Osteocyte (in vitro differentiated cells): ENCODE data around the gene AKAP8L. TPM values are rescaled to one million over a fixed set of nuclear protein-coding genes. Genes with fewer than 3 reads are reported as not detected.

Experiments used
- DNase-seq: peaks from one replicate; pipeline ENCODE4 v3.0.0; 2021; ENCODE audit warnings: mixed read lengths; ENCODE audit not compliant: unreplicated experiment; ENCODE audit errors: extremely low spot score
- H3K27ac Mint-ChIP-seq: one replicate; pipeline ENCODE4 v1.8.0; 2021; ENCODE audit warnings: mild to moderate bottlenecking, mixed read lengths; ENCODE audit not compliant: unreplicated experiment
- H3K27me3 Mint-ChIP-seq: one replicate; pipeline ENCODE4 v1.8.0; 2021; ENCODE audit warnings: mixed read lengths; ENCODE audit not compliant: unreplicated experiment
- H3K36me3 Mint-ChIP-seq: one replicate; pipeline ENCODE4 v1.8.0; 2021; ENCODE audit warnings: mixed read lengths; ENCODE audit not compliant: unreplicated experiment
- H3K4me1 Mint-ChIP-seq: one replicate; pipeline ENCODE4 v1.8.0; 2021; ENCODE audit warnings: mixed read lengths; ENCODE audit not compliant: unreplicated experiment
- H3K4me3 Mint-ChIP-seq: one replicate; pipeline ENCODE4 v1.8.0; 2021; ENCODE audit warnings: mild to moderate bottlenecking, moderate library complexity, mixed read lengths; ENCODE audit not compliant: unreplicated experiment
- H3K9me3 Mint-ChIP-seq: one replicate; pipeline ENCODE4 v1.8.0; 2021; ENCODE audit warnings: mixed read lengths; ENCODE audit not compliant: unreplicated experiment
- total RNA-seq: library from RNA; stranded (reverse); gene quantifications from 2 replicates; pipeline ENCODE4 v1.2.1, GENCODE V29; 2021
- TF ChIP-seq, protein P1 (sequence below): fragments of 200-600 bp; sonication (generic); IDR thresholded peaks from 2 replicates; pipeline ENCODE4 v1.5.0; 2021; ENCODE audit warnings: antibody characterized with exemption, mild to moderate bottlenecking, moderate library complexity

Gene AKAP8L
- total RNA-seq, 1 donor from 2014 or later = 104 TPM

GRCh38 chr19:15424121-15424520 lies 5.3 kb upstream of the AKAP8L start:
- Mint-ChIP-seq H3K4me1 (peaks cover 8% of the 10 kb centered on the region), H3K36me3 (peaks cover 32% of the 10 kb centered on the region), H3K9me3 (no peaks in the 10 kb centered on the region), H3K27me3 (no peaks in the 10 kb centered on the region), H3K4me3 (no peak overlapping the region), H3K27ac (no peak overlapping the region)
- TF ChIP-seq, protein P1, sequence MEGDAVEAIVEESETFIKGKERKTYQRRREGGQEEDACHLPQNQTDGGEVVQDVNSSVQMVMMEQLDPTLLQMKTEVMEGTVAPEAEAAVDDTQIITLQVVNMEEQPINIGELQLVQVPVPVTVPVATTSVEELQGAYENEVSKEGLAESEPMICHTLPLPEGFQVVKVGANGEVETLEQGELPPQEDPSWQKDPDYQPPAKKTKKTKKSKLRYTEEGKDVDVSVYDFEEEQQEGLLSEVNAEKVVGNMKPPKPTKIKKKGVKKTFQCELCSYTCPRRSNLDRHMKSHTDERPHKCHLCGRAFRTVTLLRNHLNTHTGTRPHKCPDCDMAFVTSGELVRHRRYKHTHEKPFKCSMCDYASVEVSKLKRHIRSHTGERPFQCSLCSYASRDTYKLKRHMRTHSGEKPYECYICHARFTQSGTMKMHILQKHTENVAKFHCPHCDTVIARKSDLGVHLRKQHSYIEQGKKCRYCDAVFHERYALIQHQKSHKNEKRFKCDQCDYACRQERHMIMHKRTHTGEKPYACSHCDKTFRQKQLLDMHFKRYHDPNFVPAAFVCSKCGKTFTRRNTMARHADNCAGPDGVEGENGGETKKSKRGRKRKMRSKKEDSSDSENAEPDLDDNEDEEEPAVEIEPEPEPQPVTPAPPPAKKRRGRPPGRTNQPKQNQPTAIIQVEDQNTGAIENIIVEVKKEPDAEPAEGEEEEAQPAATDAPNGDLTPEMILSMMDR = no peak
- DNase-seq = no peak

DNA sequence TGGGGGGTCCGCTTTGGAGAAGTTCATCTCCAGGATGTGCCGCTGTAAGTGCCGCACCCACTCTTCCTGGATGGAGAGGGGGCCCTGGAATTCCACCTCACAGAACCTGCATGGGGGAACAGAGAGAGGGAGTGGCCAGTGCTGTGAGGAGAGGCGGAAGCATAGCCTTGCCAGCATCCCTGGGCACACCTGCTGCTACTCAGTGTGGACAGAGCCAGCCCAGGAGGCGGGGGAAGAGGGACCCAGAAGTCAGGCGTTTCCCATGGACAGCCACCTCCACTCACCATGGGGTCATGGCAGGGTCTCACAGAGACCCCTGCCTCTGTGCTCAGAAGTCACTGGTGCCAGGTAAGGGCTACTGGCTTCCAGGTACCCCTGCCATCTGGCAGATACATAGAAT lies 4.3 kb upstream of the AKAP8L start:
- H3K36me3 Mint-ChIP-seq = peaks cover 32% of the 10 kb centered on the region

GRCh38 chr19:15422296-15423075 lies 3.7 kb upstream of the AKAP8L start:
- Mint-ChIP-seq H3K27me3 (no peaks in the 10 kb centered on the region), H3K36me3 (peaks cover 32% of the 10 kb centered on the region), H3K27ac (no peak overlapping the region), H3K4me1 (peaks cover 14% of the 10 kb centered on the region), H3K4me3 (no peak overlapping the region), H3K9me3 (no peaks in the 10 kb centered on the region)
- DNase-seq = no peak
- TF ChIP-seq, protein P1 = no peak

More for the DNA sequence above, 4.3 kb upstream of the AKAP8L start:
- Mint-ChIP-seq H3K4me1 (peaks cover 8% of the 10 kb centered on the region), H3K27ac (no peak overlapping the region), H3K9me3 (no peaks in the 10 kb centered on the region), H3K4me3 (no peak overlapping the region), H3K27me3 (no peaks in the 10 kb centered on the region)
- DNase-seq = no peak
- TF ChIP-seq, protein P1 = no peak

DNA sequence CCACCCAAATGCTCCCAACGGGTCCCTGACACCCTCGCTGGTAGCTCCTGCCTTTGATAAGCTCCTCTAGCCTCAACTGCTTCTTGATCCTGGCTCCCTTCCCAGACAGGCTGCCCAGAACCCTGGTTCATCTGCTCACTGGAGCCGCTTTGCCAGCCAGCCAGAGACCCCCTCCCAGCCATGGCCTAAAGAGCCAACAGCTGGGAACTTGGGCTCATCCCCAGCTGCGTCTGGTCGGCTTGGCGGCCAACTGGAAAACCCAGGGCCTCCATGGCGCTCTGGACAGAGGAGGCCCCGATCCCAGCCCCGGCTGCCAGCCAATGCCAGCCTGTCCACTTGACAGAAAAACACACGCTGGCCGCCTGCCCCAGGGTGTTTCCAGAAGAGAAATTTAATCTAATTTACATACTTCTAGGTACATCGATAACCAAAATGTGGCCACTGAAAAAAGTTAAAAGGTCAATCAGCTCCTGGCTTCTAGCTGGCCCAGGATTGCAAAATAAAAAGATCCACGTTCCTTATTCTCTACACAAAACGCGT lies 3.0 kb upstream of the AKAP8L start:
- H3K36me3 Mint-ChIP-seq = peaks cover 25% of the 10 kb centered on the region
- no peak overlapping the region for H3K27ac Mint-ChIP-seq
- no peaks in the 10 kb centered on the region for H3K27me3 Mint-ChIP-seq
- TF ChIP-seq, protein P1 = no peak
- H3K4me1 Mint-ChIP-seq = peaks cover 21% of the 10 kb centered on the region
- H3K4me3 Mint-ChIP-seq = no peak overlapping the region
- DNase-seq = no peak
- no peaks in the 10 kb centered on the region for H3K9me3 Mint-ChIP-seq

GRCh38 chr19:15421136-15421695 lies 2.4 kb upstream of the AKAP8L start:
- Mint-ChIP-seq H3K9me3 (no peaks in the 10 kb centered on the region), H3K27me3 (no peaks in the 10 kb centered on the region), H3K27ac (no peak overlapping the region), H3K4me1 (peaks cover 27% of the 10 kb centered on the region), H3K36me3 (peaks cover 21% of the 10 kb centered on the region), H3K4me3 (no peak overlapping the region)
- TF ChIP-seq, protein P1 = no peak
- no peak for DNase-seq
